ENCODE measurements around the gene BUD23.

Gene BUD23

GRCh38 chr7:73679709-73680108 is 3.7 kb upstream of the BUD23 start:
- no peak for TF ChIP-seq CTCF (IDR thresholded peaks at IDR 0.05; ENCODE audit: low read depth, low read length)
- no peak overlapping the region for H3K4me3 ChIP-seq (ENCODE audit: low read depth, low read length)

GRCh38 chr7:73680501-73680900 is 2.9 kb upstream of the BUD23 start:
- no peak for TF ChIP-seq CTCF (IDR thresholded peaks at IDR 0.05; ENCODE audit: low read depth, low read length)
- H3K4me3 ChIP-seq (ENCODE audit: low read depth, low read length): no peak overlapping the region

DNA sequence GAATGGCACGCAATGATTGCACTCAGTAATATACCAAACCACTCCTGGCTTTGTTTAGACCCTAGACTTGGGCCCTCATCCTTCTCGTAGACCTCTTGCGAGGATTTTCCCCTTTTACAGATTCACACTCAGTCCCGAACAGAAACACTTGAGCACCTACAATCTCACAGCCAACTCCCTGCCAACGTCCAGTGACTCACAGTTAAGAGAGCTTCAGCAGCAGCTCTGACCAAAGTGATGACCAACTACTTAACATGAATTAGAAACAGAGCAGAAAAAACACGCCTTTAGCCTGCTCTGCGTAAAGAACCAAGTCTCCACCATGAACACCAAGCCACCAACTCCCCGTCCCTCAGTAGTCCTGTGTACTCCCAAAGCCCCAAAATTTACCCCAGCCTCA is 2.4 kb upstream of the BUD23 start:
- H3K4me3 ChIP-seq (ENCODE audit: low read depth, low read length): no peak overlapping the region
- no peak for TF ChIP-seq CTCF (IDR thresholded peaks at IDR 0.05; ENCODE audit: low read depth, low read length)

DNA sequence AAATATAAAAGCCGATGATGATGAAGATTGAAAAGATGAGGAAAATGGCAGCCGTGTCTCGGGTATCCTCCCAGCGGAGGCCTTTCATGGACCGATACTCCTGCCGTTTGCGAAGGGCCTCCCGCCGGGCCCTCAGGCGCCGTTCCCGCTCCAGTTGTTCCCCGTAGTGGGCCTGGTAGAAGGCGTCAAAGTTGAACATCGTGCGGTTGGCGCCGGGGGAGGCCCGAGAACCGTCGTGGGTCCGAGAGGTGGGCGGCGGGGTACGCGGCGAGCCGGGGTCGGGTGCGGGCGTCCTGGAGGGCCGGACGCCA is 697 bp upstream of the BUD23 start:
- no peak for TF ChIP-seq CTCF (IDR thresholded peaks at IDR 0.05; ENCODE audit: low read depth, low read length)
- peak overlapping the region; percentile 99 for H3K4me3 ChIP-seq (ENCODE audit: low read depth, low read length)

DNA sequence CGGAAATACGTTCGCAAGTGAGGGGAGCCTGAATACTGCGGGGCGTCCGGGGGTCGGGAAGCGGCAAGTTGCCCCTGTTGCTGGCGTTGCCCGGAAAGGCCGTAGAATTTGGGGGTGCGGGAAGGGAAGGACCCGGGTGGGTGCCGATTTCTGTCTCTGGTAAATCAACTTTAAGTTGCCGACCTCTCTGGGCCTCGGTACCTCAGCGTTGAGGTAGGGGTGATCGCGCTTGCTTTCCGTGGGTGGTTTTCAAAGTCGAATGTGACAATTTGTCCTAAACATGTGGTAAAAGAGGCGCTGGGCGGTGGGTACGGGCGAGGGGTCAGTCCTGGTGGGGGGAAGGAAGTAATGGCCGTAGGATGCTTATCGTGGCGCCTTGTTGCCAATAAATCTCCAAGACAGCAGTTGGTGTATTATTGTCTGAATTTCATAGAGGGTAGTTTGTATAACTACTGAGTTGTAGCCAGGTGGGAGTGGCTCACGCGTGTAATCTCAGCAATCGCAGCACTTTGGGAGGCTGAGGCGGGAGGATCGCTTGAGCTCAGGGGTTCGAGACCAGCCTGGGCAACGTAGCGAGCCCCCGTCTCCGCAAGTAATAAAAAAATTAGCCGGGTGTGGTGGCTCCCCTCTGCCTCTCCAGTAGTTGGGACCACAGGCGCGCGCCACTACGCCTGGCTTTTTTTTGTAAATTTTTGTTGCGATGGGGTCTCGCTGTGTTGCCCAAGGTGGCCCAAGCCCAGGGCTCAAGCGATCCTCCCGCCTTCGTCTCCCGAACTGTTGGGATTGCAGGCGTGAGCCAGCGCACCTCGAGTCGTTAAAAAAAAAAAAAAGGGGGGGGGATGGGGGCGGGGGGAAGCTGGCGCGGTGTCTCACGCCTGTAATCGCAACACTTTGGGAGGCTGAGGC is 644 bp downstream of the BUD23 start:
- no peak for TF ChIP-seq CTCF (IDR thresholded peaks at IDR 0.05; ENCODE audit: low read depth, low read length)
- peak overlapping the region; percentile 99 for H3K4me3 ChIP-seq (ENCODE audit: low read depth, low read length)

- H3K4me3 ChIP-seq (ENCODE audit: low read depth, low read length): no peak overlapping the region
These were observed 1.9 kb downstream of the BUD23 start for GRCh38 chr7:73685311-73685710.

More at GRCh38 chr7:73685311-73685710, 1.9 kb downstream of the BUD23 start:
- no peak for TF ChIP-seq CTCF (IDR thresholded peaks at IDR 0.05; ENCODE audit: low read depth, low read length)

Data from WI38 (cell line).